ENCODE results near the gene PTPRM.

- TF ChIP-seq CTCF (IDR thresholded peaks at IDR 0.05) (no peak), POLR2A (IDR thresholded peaks at IDR 0.05) (no peak)
Observed at GRCh38 chr18:8376113-8376512, 809.0 kb downstream of the PTPRM start.

Data from lower leg skin (tissue), 3 donors.